AG04450 (cell line): ENCODE results near the gene SDF2. TPM values are rescaled to one million over a fixed set of nuclear protein-coding genes. Genes with fewer than 3 reads are reported as not detected.
"Not testable (repeated sequence)": the region's sequence is repeated elsewhere in the genome, so short reads cannot be mapped to it uniquely, and the experiment has no call there.

Experiments used
- CTCF ChIA-PET: fragments of 300-600, 350-600 bp; formaldehyde crosslinking; extraction: SDS; loops from one replicate; lab custom pipeline; 2022; ENCODE audit warnings: antibody characterized with exemption, inconsistent platforms; lab: Charles Lee
- POLR2A ChIA-PET: fragments of 350-600 bp; formaldehyde crosslinking; extraction: SDS; loops from one replicate; lab custom pipeline; 2021; ENCODE audit warnings: antibody characterized with exemption, inconsistent platforms; lab: Yijun Ruan, JAX
- DNase-seq: peaks from one replicate; pipeline ENCODE4 v3.0.0-alpha.2; 2011; ENCODE audit warnings: low read depth, low spot score
- H3K27ac ChIP-seq: one replicate; pipeline ENCODE4 v1.5.1; 2012; ENCODE audit warnings: low read depth, low read length, control low read depth
- H3K27me3 ChIP-seq: one replicate; pipeline ENCODE4 v1.6.0; 2012; ENCODE audit warnings: low read length; ENCODE audit not compliant: control insufficient read depth, insufficient read depth
- H3K4me3 ChIP-seq: 2 replicates; pipeline ENCODE4 v1.5.1; 2011; ENCODE audit warnings: mild to moderate bottlenecking, low read depth, low read length, control low read depth
- H3K9me3 ChIP-seq: 2 replicates; pipeline ENCODE4 v1.5.1; 2012; ENCODE audit warnings: low read length; ENCODE audit not compliant: control insufficient read depth, insufficient read depth
- polyA plus RNA-seq: library from polyadenylated mRNA; depleted of rRNA; stranded (reverse); fragments of >200 nt; gene quantifications from 2 replicates; pipeline ENCODE4 v1.2.3, GENCODE V29; 2011
- TF ChIP-seq, protein P1 (sequence below): IDR thresholded peaks from 2 replicates; pipeline ENCODE4 v1.5.1; 2011; ENCODE audit warnings: low read depth, low read length, control low read depth, inconsistent platforms

Gene SDF2
- polyA plus RNA-seq, 1 experiment, result 76.1 TPM

DNA sequence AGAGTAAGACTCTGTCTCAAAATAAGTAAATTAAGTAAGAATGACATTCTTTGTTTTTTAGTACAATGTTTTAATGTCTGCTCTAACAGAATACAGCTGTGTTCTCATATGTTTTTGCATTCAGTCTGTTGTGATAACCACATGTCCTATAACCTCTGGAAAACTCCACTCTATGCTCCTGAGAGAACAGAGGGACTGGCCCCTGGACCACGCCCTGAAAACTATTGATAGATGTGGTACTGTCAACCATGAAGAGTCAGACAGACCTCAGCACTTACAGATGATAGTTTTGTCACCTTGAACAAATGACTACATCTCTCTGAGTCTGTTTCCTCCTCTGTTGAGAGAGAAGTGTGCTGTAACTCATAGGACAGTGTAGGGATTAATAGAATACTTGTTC, 8.2 kb upstream of the SDF2 start:
- CTCF ChIA-PET, result interaction anchor here (0.6 kb wide), 1 partner anchor 63 kb away, joined by 5 read pairs; no protein-coding TSS in a partner anchor
- no peak for DNase-seq
- no peak overlapping the region for H3K4me3 ChIP-seq
- no peak overlapping the region for H3K27ac ChIP-seq
- H3K27me3 ChIP-seq, result no peaks in the 10 kb centered on the region
- POLR2A ChIA-PET, result no interaction called here
- no peaks in the 10 kb centered on the region for H3K9me3 ChIP-seq
- TF ChIP-seq, protein P1, sequence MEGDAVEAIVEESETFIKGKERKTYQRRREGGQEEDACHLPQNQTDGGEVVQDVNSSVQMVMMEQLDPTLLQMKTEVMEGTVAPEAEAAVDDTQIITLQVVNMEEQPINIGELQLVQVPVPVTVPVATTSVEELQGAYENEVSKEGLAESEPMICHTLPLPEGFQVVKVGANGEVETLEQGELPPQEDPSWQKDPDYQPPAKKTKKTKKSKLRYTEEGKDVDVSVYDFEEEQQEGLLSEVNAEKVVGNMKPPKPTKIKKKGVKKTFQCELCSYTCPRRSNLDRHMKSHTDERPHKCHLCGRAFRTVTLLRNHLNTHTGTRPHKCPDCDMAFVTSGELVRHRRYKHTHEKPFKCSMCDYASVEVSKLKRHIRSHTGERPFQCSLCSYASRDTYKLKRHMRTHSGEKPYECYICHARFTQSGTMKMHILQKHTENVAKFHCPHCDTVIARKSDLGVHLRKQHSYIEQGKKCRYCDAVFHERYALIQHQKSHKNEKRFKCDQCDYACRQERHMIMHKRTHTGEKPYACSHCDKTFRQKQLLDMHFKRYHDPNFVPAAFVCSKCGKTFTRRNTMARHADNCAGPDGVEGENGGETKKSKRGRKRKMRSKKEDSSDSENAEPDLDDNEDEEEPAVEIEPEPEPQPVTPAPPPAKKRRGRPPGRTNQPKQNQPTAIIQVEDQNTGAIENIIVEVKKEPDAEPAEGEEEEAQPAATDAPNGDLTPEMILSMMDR, result no peak

DNA sequence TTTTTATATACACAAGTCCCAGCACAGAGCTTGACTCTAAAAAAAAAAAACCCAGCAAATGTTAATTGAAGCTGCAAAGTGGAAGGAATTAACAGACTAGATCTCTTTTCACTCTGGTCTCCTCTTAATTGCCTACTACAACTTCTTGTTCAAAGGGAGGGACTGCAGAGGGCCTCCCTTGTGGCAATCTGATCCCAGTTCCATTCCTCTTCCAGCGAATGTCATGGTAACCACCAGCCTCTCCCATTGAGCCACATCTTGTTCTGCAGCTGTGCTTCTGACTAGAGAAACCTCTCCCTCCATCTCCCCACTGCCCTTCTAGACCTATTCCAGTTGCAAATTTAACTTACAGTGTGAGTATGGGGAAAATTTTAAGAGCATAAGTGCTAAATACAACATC, 6.2 kb upstream of the SDF2 start:
- no peak overlapping the region for H3K4me3 ChIP-seq
- no peak overlapping the region for H3K27ac ChIP-seq
- POLR2A ChIA-PET, result interaction anchor here (0.5 to 1.0 kb wide), 2 partner anchors 21 to 37 kb away, joined by 3 read pairs; no protein-coding TSS in a partner anchor
- TF ChIP-seq, protein P1, result no peak
- H3K9me3 ChIP-seq, result no peaks in the 10 kb centered on the region
- CTCF ChIA-PET, result interaction anchor here (0.9 to 1.5 kb wide), 2 partner anchors 21 to 23 kb away, joined by 3 to 5 read pairs; partner anchors contain the start of gene BLTP2
- no peaks in the 10 kb centered on the region for H3K27me3 ChIP-seq
- DNase-seq, result no peak

DNA sequence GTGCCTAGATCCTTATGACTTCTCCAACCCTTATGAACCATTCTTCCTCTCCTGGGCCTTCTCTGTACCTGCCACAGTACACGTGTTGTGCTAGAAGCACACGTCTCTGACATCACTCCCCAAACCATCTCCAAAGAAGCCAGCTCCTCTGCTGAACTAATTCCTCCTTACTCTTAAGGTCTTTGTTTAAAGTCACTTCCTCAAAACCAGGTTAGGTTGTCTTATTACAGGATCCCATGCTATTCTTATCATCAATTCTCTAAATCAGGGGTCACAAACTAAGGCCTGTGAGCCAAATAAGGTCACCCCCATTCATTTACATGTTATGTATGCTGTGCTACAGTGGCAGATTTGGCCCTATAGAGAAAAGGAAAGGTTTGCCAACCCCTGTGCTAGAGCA, 4.3 kb upstream of the SDF2 start:
- TF ChIP-seq, protein P1, result no peak
- no peak for DNase-seq
- Histone ChIP-seq H3K27me3 (no peaks in the 10 kb centered on the region), H3K9me3 (no peaks in the 10 kb centered on the region; the same call in 1 of the 2 replicates), H3K27ac (no peak overlapping the region), H3K4me3 (no peak overlapping the region)
- ChIA-PET POLR2A (no interaction called here), CTCF (interaction anchor here (0.6 kb wide), 1 partner anchor 46 kb away, joined by 3 read pairs; no protein-coding TSS in a partner anchor)

DNA sequence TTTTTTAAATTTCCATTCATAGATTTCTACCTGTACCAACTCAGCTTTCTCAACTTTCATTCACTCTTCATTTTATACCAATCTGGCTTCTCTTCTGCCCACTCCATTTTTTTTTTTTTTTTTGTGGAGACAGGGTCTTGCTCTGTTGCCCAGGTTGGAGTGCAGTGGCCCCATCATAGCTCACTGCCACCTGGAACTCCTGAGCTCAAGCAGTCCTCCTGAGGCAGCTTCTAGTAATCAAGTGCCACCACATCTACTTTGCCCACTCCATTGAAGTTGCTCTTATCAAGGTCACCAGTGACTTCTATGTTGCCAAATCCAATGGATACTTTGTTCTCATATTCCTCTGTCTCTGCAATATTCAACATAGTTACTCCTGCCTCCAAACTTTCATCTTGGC, 2.0 kb upstream of the SDF2 start:
- Histone ChIP-seq H3K27ac (no peak overlapping the region), H3K27me3 (no peaks in the 10 kb centered on the region), H3K4me3 (peak overlapping the region; percentile 93), H3K9me3 (peaks cover 9% of the 10 kb centered on the region; the same call in 1 of the 2 replicates)
- CTCF ChIA-PET, result interaction anchor here (3.8 kb wide), 1 partner anchor 17 kb away, joined by 19 read pairs; no protein-coding TSS in a partner anchor
- no peak for DNase-seq
- TF ChIP-seq, protein P1, result no peak
- POLR2A ChIA-PET, result no interaction called here

DNA sequence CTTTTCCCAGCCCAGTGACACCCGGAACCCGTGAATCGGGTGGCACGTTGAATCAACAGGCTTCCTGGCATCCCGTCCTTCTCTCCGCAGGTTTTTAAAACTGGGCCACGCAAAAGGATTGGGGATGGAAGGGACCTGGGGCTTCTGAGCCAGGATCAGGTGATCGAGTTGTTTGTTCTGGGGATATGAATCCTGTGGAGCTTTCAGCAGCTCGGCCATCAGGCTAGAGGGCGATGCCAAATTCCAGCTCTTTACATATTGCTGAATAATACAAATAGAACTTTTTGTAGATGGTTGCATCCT, 772 bp upstream of the SDF2 start:
- no peak for DNase-seq
- ChIA-PET POLR2A (interaction anchor here (1.3 to 2.3 kb wide), 4 partner anchors 18 to 57 kb away, joined by 3 to 17 read pairs (median 10); partner anchors contain the start of genes BLTP2, PROCA1 and RPL23A), CTCF (interaction anchor here (1.6 to 3.8 kb wide), 2 partner anchors 10 to 15 kb away, joined by 5 to 19 read pairs; no protein-coding TSS in a partner anchor)
- peak overlapping the region; percentile 93 for H3K4me3 ChIP-seq
- TF ChIP-seq, protein P1, result no peak
- H3K9me3 ChIP-seq, result peaks cover 11% of the 10 kb centered on the region; the same call in 1 of the 2 replicates
- H3K27ac ChIP-seq, result peak overlapping the region; percentile 94
- no peaks in the 10 kb centered on the region for H3K27me3 ChIP-seq

DNA sequence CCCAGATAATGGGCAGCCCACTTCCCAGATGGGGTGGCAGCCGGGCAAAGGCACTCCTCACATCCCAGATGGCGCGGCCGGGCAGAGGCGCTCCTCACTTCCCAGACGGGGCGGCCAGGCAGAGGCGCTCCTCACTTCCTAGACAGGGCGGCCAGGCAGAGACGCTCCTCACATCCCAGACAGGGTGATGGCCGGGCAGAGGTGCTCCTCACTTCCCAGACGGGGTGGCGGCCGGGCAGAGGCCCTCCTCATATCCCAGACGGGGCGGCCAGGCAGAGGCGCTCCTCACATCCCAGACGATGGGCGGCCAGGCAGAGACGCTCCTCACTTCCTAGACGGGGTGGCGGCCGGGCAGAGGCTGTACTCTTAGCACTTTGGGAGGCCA, 2.2 kb downstream of the SDF2 start:
- DNase-seq, H3K27ac ChIP-seq, POLR2A ChIA-PET, H3K4me3 ChIP-seq, CTCF ChIA-PET, H3K27me3 ChIP-seq: not testable (repeated sequence)
- H3K9me3 ChIP-seq, result peaks cover 11% of the 10 kb centered on the region; the same call in 1 of the 2 replicates

DNA sequence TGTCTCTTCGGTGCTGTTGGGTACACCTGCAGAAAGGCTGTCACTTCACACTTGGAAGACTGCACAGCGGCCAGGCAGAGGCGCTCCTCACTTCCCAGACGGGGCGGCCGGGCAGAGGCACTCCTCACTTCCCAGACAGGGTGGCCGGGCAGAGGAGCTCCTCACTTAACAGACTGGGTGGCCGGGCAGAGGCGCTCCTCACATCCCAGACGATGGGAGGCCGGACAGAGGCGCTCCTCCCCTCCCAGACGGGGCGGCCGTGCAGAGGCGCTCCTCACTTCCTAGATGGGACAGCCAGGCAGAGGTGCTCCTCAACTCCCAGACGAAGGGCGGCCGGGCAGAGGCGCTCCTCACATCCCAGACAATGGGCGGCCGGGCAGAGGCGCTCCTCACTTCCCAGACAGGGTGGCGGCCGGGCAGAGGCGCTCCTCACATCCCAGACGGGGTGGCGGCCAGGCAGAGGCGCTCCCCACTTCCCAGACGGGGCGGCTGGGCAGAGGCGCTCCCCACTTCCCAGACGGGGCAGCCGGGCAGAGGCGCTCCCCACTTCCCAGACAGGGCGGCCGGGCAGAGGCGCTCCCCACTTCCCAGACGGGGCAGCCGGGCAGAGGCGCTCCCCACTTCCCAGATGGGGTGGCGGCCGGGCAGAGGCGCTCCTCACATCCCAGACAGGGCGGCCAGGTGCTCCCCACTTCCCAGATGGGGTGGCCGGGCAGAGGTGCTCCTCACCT, 2.8 kb downstream of the SDF2 start:
- POLR2A ChIA-PET, H3K4me3 ChIP-seq, H3K27ac ChIP-seq, DNase-seq, H3K27me3 ChIP-seq, CTCF ChIA-PET: not testable (repeated sequence)
- H3K9me3 ChIP-seq, result peaks cover 11% of the 10 kb centered on the region; the same call in 1 of the 2 replicates
